HuH-7.5 (cell line): ENCODE measurements around the gene ARPP21.

Experiments
- DNase-seq: peaks from one replicate; pipeline ENCODE4 v3.0.0; 2011; ENCODE audit warnings: low spot score

Gene ARPP21

GRCh38 chr3:35641920-35642527 lies 2.7 kb downstream of the ARPP21 start:
- DNase-seq: no peak

GRCh38 chr3:35643495-35643894 lies 4.2 kb downstream of the ARPP21 start:
- no peak for DNase-seq

GRCh38 chr3:35644451-35644850 lies 5.1 kb downstream of the ARPP21 start:
- no peak for DNase-seq

DNA sequence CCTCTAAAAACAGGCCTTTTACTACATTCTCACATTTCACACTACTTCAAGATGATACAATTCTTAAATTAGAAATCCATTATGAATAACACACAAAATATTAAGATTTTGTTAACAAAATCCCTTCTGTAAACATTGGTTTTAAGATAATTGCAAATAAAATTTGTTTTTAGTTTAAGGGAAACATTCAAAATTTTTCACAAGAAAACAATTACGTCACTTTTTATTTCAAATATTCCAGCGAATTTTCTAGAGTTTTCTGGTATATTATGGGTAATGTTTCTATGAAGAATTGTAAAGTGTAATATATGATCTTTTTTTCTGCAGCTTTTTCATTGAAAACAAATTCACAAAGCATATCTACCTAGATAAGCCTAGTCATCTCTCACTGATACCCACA lies 5.9 kb downstream of the ARPP21 start:
- no peak for DNase-seq

- no peak for DNase-seq
These were observed 6.8 kb downstream of the ARPP21 start for GRCh38 chr3:35646081-35646480.

GRCh38 chr3:35647461-35647860 lies 8.1 kb downstream of the ARPP21 start:
- no peak for DNase-seq

DNA sequence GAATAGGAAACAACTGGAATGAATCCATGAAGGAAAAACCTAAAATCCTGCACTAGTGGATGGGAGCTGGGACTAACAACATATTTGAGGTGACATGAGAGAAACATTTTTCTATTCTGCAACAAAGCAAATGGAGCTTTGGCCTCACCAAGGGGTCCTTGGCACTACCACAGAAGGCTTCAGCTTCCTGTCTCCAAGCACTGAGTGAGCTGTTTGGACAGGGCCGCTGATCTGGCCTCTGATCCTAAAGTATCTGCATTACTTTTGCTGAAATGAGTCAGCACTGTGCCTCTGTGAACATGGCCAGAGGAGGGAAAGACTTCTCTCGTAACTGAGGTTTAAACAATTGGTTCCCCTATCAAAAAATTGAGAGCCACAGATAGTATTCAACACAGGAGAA lies 9.0 kb downstream of the ARPP21 start:
- DNase-seq: no peak

DNA sequence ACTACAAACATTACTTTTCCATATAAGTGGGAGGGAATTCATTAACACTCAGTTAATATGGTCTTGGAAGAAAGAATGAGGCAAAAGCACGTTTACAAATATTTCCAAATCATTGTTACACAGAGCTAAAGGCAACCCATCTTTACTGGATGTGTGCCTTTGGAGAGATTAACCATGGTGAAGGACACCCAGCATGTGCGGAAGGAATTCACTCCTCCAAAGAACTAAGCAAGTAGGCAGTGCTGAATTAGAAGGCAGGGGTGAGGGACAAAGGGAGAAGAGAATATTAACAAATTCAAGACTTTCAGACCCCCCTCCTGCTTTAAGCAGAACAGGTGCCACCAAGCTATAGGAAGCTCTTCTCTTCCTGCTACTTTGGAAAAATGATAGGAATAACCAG lies 10.1 kb downstream of the ARPP21 start:
- no peak for DNase-seq

GRCh38 chr3:35651426-35651825 lies 12.1 kb downstream of the ARPP21 start:
- no peak for DNase-seq

DNA sequence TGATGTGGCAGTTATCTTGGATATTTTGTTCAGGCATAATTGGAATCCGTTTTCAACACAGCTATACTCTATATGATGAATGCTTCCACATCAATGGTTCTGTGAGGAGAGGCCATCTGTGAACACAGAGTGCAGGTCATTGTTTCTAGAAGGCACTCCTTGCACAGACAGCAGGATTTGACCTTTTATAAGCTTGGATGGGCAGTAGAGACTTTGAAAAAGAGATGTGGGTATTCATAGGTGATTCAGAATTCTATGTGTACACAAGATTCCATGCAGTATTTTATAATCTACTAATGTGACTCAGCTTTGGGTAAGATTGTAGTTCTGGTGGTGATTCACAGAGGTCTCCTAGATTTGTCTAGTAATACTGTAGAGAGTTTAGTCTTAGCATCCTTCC lies 12.5 kb downstream of the ARPP21 start:
- DNase-seq: no peak

DNA sequence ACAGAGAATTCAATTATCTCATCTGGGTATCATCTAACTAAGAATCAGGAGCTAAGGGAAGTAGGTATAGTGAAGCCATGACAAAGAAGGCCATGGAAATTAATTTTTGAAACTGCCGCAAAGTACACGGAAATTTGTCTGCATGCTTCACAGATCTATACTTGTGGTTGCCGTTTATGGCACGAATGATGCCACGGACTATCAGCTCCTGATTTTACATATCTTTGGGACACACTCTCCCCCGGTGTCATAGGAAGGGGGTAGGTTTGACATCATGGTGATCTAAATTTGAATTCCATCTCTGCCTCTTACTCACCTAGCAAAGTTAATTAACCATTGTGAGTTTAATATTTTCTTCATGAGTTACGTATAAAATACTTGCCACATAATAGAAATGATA lies 14.0 kb downstream of the ARPP21 start:
- no peak for DNase-seq

- DNase-seq: no peak
These were observed 15.2 kb downstream of the ARPP21 start for GRCh38 chr3:35654476-35654875.

DNA sequence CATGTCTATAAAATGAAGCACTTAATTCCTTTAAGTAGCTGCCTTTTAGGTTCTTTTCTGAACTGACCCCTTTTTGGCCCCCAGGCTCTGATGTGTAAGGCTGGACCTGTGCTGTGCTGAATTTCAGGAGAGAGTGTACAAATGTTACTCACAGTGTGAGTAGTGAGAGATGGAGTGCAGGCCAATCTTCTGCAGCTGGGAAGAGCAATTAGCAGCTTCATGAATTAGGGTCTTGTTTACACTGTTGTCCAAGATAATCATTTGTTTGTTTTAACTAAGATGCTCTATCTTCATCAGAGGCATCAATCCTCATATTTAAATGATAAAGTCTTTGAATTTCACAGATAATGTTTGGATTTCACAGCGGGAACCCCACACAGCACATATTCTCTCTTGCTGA lies 19.4 kb downstream of the ARPP21 start:
- DNase-seq: no peak

- no peak for DNase-seq
These were observed 20.4 kb downstream of the ARPP21 start for GRCh38 chr3:35659768-35660167.

- DNase-seq: no peak
These were observed 24.1 kb downstream of the ARPP21 start for GRCh38 chr3:35663471-35663870.

DNA sequence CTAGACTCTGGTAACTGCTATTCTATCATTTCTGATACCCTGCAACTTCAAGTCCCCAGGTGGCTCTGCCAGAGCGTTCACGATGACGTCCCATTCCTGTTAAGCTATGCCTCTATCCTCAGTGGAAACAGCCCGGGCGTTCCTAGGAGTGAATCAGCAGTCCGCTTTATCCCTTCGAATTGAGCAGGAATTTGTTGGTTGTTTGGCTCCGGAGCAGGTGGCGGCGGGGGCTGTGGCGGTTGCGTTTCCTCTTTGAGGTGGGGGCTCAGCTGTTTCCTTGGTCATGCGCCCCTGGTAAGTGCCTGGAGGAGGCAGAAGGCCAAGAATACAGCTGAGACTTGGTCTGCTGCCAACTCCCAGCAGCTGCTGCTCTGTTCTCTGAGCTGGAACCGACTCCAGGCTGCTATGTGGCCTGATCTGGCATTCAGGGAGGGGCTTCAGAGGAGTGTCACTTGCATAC lies 25.2 kb downstream of the ARPP21 start:
- DNase-seq: no peak

- DNase-seq: no peak
These were observed 26.2 kb downstream of the ARPP21 start for GRCh38 chr3:35665390-35666055.

GRCh38 chr3:35666888-35667287 lies 27.6 kb downstream of the ARPP21 start:
- DNase-seq: no peak

- no peak for DNase-seq
These were observed 31.2 kb downstream of the ARPP21 start for GRCh38 chr3:35670408-35670965.

DNA sequence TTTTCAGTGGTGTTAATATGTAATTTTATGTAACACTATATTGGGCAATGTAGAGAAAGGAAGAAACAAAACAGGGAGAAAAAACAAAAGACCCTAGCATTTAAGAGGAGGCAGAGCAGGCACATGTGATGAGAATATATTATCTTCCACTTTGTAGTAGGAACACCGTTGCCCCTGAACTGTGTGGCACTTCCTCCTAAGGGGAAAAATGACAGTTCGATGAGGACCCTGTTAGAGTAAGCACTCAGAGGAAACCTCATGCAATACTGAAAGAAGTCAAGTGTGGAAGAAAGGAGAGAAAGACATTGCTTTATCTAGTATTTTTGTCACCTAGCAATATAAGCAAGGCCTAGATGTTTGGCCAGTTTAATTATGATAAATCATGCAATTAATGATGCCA lies 32.2 kb downstream of the ARPP21 start:
- DNase-seq: no peak

GRCh38 chr3:35673017-35673416 lies 33.7 kb downstream of the ARPP21 start:
- no peak for DNase-seq

DNA sequence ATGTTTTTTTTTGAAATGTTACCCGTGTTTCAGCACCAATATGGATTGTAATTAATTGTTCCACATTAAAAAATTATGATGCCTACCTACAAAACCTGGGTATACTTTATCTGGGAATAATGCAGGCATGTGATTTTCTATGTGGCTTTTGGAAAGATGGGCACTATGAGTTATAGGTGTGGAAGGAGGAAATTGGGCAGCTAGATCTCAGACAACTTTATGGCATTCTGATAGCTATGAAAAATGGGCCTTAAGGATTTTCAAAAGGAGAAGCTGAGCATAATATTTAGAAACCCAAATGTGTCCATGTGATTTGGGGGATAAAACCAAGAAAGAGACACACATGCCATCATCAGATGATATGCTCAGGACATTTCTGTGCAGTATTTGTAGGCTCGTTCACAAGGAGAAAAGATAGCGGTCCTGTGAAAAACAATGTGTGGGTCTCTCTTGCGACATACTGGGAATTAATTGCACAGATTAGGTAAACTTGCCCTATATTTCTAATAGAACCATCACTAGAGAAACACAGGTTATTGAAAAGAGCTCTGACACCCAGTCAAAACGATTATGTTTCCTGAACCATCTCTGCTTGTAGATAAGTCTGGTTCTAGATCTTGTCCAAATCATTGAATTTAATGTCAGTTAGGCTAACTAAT lies 35.3 kb downstream of the ARPP21 start:
- no peak for DNase-seq

DNA sequence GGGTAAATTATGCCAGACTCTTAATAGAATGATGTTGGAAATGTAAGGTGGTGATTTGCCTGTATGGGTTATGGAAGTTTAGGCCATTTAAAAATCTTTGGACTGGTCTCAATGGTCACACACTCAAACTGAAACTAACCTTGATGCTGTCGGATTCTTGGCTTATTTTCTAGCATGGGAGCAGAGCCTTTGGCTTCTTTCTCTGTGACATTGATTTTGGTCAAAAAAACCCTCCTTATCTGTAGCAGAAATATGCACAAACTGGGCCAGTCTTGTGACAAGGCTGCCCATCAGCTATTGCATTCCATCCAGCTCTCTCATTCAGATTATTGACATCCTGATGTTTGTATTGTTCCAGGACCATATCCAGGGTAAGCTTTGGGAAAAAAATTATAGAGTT lies 35.9 kb downstream of the ARPP21 start:
- no peak for DNase-seq
